ENCODE results near the gene ZBTB42. TPM values are rescaled to one million over a fixed set of nuclear protein-coding genes. Genes with fewer than 3 reads are reported as not detected.

ZBTB42 gene
- total and polyA plus RNA-seq, 2 donors (not counting 3 experiments of a cell fraction or from before 2014, with no cell fraction given): 3.1 to 3.8 TPM

- H3K27me3 ChIP-seq (ENCODE audit: control insufficient read depth in 2 of 2, insufficient read depth in 2 of 2, low read length in 2 of 2): no peaks in the 10 kb centered on the region
- POLR2A ChIA-PET: no interaction called here
These were observed 21.2 kb downstream of the ZBTB42 start for GRCh38 chr14:104821971-104822608.

More at GRCh38 chr14:104821971-104822608, 21.2 kb downstream of the ZBTB42 start:
- CTCF ChIA-PET: interaction anchor here (1.1 to 5.0 kb wide), 6 partner anchors 12 to 58 kb away, joined by 3 to 67 read pairs (median 6); no protein-coding TSS in a partner anchor
- TF ChIP-seq CTCF (IDR thresholded peaks at IDR 0.05; ENCODE audit: extremely low read depth in 1 of 2, insufficient read depth in 1 of 2, low read depth in 1 of 2, low read length in 2 of 2): no peak
- TF ChIP-seq GATA2 (IDR thresholded peaks at IDR 0.05; ENCODE audit: insufficient read depth, insufficient read length, low read depth, low read length): no peak
- no peak for TF ChIP-seq POLR2AphosphoS5 (IDR thresholded peaks at IDR 0.05; ENCODE audit: insufficient read depth, low read depth, low read length)
- no peak for TF ChIP-seq POLR2A (IDR thresholded peaks at IDR 0.05; ENCODE audit: low read depth, low read length)
- TF ChIP-seq MAX (IDR thresholded peaks at IDR 0.05; ENCODE audit: insufficient read depth, insufficient read length): no peak
- TF ChIP-seq MYC (IDR thresholded peaks at IDR 0.05; ENCODE audit: low read depth, low read length): no peak
- TF ChIP-seq FOS (IDR thresholded peaks at IDR 0.05; ENCODE audit: borderline replicate concordance, insufficient read depth, low read length): no peak
- no peak for TF ChIP-seq JUN (IDR thresholded peaks at IDR 0.05; ENCODE audit: borderline replicate concordance, insufficient read depth, insufficient read length, low read depth)
- TF ChIP-seq EZH2 (IDR thresholded peaks at IDR 0.05; ENCODE audit: borderline replicate concordance, low read depth, low read length, severe bottlenecking): no peak
- Histone ChIP-seq H4K20me1 (replicated peaks; ENCODE audit: control insufficient read depth, extremely low read depth, insufficient read depth, low read length) (no peaks in the 10 kb centered on the region), H3K36me3 (ENCODE audit: control insufficient read depth in 2 of 2, extremely low read depth in 1 of 2, insufficient read depth in 2 of 2, low read length in 2 of 2) (no peaks in the 10 kb centered on the region), H3K27ac (ENCODE audit: insufficient read depth, low read depth, low read length) (no peak overlapping the region), H3K4me1 (ENCODE audit: control insufficient read depth, extremely low read depth, insufficient read depth, low read length) (peaks cover 6% of the 10 kb centered on the region), H3K4me3 (replicated peaks in 1 of 3; ENCODE audit: insufficient read depth in 1 of 3, low read depth in 1 of 3, low read length in 3 of 3) (no peak overlapping the region), H3K9me1 (replicated peaks; ENCODE audit: control insufficient read depth, extremely low read depth, insufficient read depth, low read length) (no peaks in the 10 kb centered on the region), H3K4me2 (ENCODE audit: insufficient read depth, low read length) (no peak overlapping the region), H3K9ac (replicated peaks; ENCODE audit: extremely low read depth, insufficient read depth, low read length) (no peak overlapping the region), H3K79me2 (ENCODE audit: control insufficient read depth, insufficient read depth, low read length) (no peaks in the 10 kb centered on the region), H2AFZ (ENCODE audit: low read depth, low read length) (no peak overlapping the region), H3K9me3 (replicated peaks; ENCODE audit: control insufficient read depth, insufficient read depth, low read length) (no peaks in the 10 kb centered on the region)
- DNase-seq (ENCODE audit: low read depth, low spot score) (no peak), FAIRE-seq (no peak)
- intact Hi-C loops (cut with micrococcal nuclease) (no loop called here), dilution Hi-C loops (cut with MboI; ENCODE audit: extremely low pct_ligation_motif_present, low sequenced_read_pairs) (no loop called here)
- no TSS peak for BruUV-seq (replicated peaks)
